K562 (cell line): Measurements from ENCODE around the gene PANK2. TPM values are rescaled to one million over a fixed set of nuclear protein-coding genes. Genes with fewer than 3 reads are reported as not detected.

Experiments
- CXXC5 ChIP-seq: fragments of 250-450 bp; sonication (Bioruptor Pico); IDR thresholded peaks from 2 replicates; pipeline ENCODE4 v1.8.0; 2022; ENCODE audit warnings: inconsistent platforms, mild to moderate bottlenecking, moderate library complexity
- ETV5 ChIP-seq: sonication (generic); formaldehyde crosslinking; IDR thresholded peaks from 2 replicates; pipeline ENCODE4 v1.4.0; 2020; ENCODE audit warnings: low read depth, mild to moderate bottlenecking, missing genetic modification reagents
- GTF2E2 ChIP-seq: fragments of 200-800 bp; sonication (Bioruptor generic); IDR thresholded peaks from 2 replicates; pipeline ENCODE4 v1.6.1; 2016; ENCODE audit warnings: missing genetic modification characterization, missing compliant biosample characterization
- HMBOX1 ChIP-seq: sonication (generic); IDR thresholded peaks from 2 replicates; pipeline ENCODE4 v1.6.1; 2016
- JUND ChIP-seq, 2 experiments: IDR thresholded peaks; 2 replicates in 1 of 2; 3 replicates in 1 of 2; pipeline ENCODE4 v1.6.1; 2011; ENCODE audit warnings: borderline replicate concordance in 2 of 2, low read depth in 2 of 2, low read length in 2 of 2, improper control_type of control experiment in 1 of 2, missing biosample characterization in 1 of 2, missing genetic modification characterization in 1 of 2, missing genetic modification reagents in 1 of 2
- MGA ChIP-seq: fragments of 450-650 bp; IDR thresholded peaks from 2 replicates; pipeline ENCODE4 v1.6.1; 2016; ENCODE audit warnings: mild to moderate bottlenecking, moderate library complexity
- NR2C1 ChIP-seq, 2 experiments: fragments of 450-650 bp; IDR thresholded peaks; 2 replicates each; pipeline ENCODE4 v1.6.1; 2017; ENCODE audit warnings: mild to moderate bottlenecking in 2 of 2, antibody characterized with exemption in 1 of 2, inconsistent platforms in 1 of 2, missing compliant biosample characterization in 1 of 2, missing genetic modification characterization in 1 of 2
- RBFOX2 ChIP-seq: fragments of 200-400 bp; formaldehyde crosslinking; IDR thresholded peaks from 2 replicates; pipeline ENCODE4 v1.6.1; 2017; ENCODE audit warnings: low read depth, mild to moderate bottlenecking, low read length, moderate library complexity
- ZNF175 ChIP-seq: fragments of 200-800 bp; sonication (Bioruptor generic); IDR thresholded peaks from 2 replicates; pipeline ENCODE4 v1.6.1; 2016; ENCODE audit warnings: low read depth, mild to moderate bottlenecking, missing genetic modification characterization, missing compliant biosample characterization
- ZNF395 ChIP-seq: fragments of 200-800 bp; sonication (Bioruptor generic); IDR thresholded peaks from 2 replicates; pipeline ENCODE4 v1.6.1; 2017; ENCODE audit warnings: missing genetic modification characterization, missing compliant biosample characterization
- polyA plus RNA-seq, 8 experiments: library from polyadenylated mRNA; depleted of rRNA in 4 of 8; stranded (reverse) in 5 of 8; unstranded in 3 of 8; fragments of >200 nt; fragmentation: Nextera tagmentation in 2 of 8; fragmentation: Illumina TruSeq in 1 of 8; extraction: Ambion mirVana in 2 of 8; extraction: Trizol in 1 of 8; gene quantifications; 2 replicates each; pipeline versions ENCODE4 v1.2.1 to v1.2.3, GENCODE V29; 2011 to 2014; ENCODE audit warnings: inconsistent platforms in 1 of 8, missing spikeins in 1 of 8
- total RNA-seq, 7 experiments: library from RNA; depleted of rRNA in 6 of 7; stranded (reverse); fragments of >200 nt in 6 of 7; fragmentation: Illumina TruSeq in 2 of 7; extraction: Trizol in 2 of 7; gene quantifications; 2 replicates each; pipeline versions ENCODE4 v1.2.1 to v1.2.3, GENCODE V29; 2011 to 2021; ENCODE audit warnings: low replicate concordance in 1 of 7

The PANK2 gene
- total and polyA plus RNA-seq, 9 of the 15 experiments (the other 6 are each of a cell fraction or from before 2014, with no cell fraction given): 14.9 to 43.5 (median 31.4) TPM

- peak; percentile 61; the same call in 1 of the 2 replicates for TF ChIP-seq ETV5 (CRISPR knock-in tag)
- no peak for TF ChIP-seq ZNF175
- peak; percentile 51; the same call in 1 of the 2 replicates for TF ChIP-seq MGA
- TF ChIP-seq GTF2E2: 0 out of 2 replicates have a peak, but pooled peaks have one; percentile 51
- TF ChIP-seq HMBOX1: no peak
- peak; percentile 48 for TF ChIP-seq RBFOX2
- 0 out of 2 replicates have a peak, but pooled peaks have one; percentile 7 for TF ChIP-seq ZNF395
- TF ChIP-seq CXXC5 (CRISPR knock-in tag): peak; percentile 25; the same call in 1 of the 2 replicates
- TF ChIP-seq NR2C1 (IDR thresholded peaks at IDR 0.05): no peak
- no peak for TF ChIP-seq NR2C1 (tag; IDR thresholded peaks at IDR 0.05)
- no peak for TF ChIP-seq JUND (IDR thresholded peaks at IDR 0.05; ENCODE audit: borderline replicate concordance, low read depth, low read length)
- TF ChIP-seq JUND (tag; IDR thresholded peaks at IDR 0.05; ENCODE audit: borderline replicate concordance, low read depth, low read length): no peak
Observed at GRCh38 chr20:3889489-3890397, 556 bp downstream of the PANK2 start (continued).
